Measurements from ENCODE around the gene ADAM8.

Gene ADAM8

DNA sequence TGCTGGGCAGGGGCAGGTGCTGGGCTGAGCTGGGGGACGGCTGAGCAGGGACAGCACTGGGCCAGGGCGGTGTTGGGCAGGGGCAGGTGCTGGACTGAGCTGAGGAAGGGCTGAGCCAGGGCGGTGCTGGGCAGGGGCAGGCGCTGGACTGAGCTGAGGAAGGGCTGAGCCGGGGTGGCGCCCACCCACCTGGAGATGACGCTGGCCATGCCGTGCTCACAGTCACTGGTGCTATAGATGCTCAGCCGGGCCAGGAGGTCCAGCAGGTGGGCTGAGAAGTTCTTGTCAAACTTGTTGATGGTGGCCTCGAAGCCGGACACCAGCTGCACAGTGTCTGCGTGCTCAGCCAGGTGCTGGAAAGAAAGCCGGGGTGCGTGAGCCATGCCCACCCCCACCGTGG lies 4.4 kb upstream of the ADAM8 start:
- DNase-seq, result no peak

DNA sequence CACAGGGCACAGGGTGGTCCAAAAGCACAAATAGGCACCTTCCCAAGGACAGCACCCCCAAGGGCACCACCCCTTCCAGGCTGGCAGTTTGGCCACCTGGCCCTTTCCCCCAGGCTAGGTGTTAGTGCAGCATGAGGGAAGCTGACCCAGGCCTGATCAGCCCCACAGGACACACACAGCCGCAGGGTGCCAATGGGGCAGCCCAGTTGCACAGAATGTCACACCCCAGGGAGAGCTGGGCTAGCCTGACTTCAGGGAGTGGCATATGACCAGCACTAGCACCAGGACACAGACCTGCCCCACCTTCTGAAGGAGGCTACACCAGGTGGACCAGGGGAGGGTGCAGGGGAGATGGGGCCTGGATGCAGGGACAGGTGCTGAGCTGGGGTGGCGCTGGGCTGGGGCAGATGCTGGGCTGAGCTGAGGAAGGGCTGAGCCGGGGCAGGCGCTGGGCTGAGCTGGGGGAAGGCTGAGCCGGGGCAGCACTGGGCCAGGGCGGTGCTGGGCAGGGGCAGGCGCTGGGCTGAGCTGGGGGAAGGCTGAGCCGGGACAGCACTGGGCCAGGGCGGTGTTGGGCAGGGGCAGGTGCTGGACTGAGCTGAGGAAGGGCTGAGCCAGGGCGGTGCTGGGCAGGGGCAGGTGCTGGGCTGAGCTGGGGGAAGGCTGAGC lies 3.9 kb upstream of the ADAM8 start:
- no peak for DNase-seq

DNA sequence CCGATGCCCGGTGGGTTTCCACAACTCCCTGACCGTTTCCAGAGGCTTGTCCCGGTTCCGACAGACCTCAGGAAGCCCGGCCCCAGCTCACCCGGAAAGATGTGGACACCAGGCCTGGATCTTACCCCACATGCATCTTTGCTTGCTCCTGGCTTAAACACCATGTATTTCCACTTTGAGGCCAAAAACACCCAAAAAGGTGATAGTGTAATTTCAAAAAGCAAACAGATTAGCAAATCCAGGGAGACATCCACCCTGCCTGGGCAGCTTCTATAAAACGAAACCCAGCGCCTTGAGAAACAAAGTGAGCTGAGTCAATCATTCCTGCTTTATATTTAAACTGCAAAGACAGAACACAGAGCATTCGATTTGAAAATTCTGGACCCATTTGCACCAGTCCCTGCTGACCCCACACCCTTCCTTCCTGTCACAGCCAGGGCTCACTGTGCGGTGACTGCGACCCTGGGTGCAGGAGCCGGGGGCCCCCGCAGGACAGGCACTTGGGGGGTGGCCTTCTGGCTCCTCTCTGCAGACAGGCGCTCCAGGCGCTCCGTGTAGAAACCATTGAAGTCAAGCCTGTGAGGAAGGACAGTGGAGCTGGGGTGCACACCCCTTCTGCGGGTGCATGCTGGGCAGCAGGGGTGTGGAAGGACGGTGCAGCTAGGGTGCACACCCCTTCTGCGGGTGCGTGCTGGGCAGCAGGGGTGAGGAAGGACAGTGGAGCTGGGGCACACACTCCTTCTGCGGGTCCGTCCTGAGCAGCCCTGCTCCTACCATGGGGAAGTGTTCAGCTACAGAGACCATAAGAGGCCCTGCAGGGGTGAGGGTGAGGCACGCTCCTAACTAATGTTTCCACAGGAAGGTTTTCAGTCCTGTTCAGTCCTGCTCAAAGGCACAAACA lies 2.9 kb upstream of the ADAM8 start:
- no peak for DNase-seq

DNA sequence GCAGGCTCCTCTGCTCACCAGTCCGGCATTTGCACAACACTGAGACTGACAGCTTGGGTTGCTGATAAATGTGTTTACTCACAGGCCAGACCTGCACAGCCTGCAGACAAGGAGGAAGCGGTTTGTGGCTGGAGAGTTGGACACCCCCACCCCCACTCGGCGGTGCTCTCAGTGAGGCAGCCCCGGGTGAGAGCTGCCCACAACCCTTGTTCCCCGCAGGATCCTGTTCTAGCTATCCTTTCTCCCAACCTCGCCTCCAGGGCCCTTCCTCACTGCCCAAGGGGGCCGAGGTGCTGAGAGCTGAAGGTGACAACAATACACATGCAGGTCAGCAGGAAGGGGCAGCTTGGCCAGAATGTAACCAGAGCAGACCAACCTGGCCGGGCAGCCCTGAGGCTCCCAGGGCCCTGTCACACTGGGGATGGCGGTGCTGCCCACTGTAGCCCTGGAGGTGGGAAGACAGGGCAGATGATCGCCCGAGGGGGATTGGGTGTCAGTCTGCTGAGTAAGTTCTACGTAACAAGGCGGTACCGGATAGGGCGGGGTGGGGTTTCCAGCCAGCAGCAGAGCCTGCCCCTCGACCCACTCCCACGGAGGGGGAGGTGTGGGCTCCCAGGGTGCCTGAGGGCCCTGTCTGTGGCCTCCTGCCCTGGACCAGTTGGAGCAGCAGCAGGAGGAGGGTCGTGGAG lies 2.1 kb upstream of the ADAM8 start:
- DNase-seq, result no peak

DNA sequence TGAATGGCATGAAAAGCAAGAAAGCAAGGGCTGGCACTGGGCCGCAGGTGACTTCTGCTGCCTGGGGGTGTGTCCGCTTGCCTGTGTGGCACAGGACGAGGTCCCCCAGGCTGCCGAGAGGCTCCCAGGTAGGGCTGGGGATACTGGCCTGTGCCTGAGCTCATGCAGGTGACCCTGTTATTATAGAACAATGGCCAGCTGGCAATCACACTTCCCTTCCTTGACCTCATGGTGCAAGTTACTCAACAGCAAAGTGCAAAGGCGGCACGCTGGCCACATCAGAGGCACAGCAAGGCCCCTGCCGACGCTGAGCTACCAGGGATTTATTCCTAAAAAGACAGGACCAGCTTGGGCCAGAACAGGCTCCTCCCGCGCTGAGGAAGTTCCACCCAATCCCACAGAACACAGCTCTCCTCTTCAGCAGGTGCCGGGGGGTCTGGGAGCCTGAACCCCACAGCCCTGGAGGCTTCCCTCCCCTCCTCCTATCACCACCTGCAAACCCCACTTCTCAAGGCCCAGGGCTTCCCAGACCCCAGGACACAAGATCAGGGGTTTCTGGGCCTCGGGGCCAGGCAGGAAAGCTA lies 1.4 kb upstream of the ADAM8 start:
- no peak for DNase-seq

DNA sequence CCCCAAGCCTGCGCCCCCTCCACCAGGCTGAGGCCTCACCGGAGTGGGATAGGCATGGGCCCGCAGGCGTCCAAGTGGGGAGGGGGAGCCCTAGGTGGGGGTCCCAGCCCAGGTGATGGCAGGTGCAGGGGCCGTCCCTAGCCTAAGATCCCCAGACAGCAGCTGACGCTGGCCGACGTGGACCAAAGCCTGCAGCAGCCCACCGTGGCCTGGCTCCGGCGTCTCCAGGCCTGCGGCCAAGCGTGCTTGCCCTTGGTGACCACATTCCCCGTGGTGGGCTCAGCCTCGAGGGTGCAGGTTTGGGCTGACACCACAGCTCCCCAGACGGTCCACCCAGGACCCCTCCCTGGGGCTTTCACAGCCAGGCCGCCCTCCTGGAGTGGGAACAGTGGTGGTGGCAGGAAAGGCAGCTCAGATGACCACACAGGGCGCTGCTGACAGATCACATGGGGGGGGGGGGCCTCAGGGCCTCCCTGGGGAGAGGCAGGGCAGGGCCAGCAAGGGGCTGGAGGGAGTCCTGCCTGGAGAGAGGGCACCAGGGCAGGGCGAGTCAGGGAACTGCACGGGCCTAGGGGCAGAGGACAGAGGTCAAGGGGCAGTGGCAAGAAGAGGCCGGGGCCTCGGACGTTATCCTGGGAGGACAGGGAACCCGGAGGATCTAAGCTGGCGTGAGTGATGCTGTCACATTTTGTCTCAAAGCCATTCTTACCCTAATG lies 767 bp upstream of the ADAM8 start:
- DNase-seq, result no peak

DNA sequence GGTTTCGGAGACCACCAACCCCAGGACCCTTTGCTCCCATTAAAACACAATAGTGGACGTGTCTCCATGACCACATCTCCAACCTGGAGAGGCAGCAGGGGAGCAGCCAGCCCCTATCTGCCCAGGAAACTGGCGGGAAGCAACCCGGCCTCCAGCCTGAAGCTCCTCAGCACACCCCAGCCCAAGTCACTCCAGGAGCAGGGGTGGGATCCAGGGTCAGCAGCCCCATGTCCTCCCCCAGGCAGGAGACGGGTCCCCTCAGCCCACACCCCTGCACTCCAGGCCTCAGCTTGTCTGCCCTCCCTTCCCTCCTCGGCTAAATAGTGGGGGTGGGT lies 601 bp downstream of the ADAM8 start:
- no peak for DNase-seq

DNA sequence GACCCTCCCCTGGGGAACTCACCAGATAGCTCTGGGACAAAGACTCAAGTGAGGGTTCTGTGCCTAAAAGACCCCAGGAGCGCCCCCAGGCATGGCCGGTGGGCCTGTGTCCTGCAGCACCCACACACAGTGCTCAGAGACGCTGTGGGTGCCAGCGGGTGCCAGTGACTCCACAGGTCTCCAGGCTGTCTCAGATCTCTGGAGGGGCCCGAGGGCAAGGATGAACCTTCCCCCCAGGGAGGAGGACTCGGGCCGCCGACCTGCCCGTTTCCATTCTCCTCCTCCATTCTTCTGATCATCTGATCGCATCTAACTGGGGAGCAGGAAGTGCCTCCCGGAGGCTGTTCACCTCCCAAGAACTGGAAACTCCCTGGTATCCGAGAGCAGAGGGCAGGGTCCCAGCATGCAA lies 980 bp downstream of the ADAM8 start:
- DNase-seq, result peak; percentile 38

DNA sequence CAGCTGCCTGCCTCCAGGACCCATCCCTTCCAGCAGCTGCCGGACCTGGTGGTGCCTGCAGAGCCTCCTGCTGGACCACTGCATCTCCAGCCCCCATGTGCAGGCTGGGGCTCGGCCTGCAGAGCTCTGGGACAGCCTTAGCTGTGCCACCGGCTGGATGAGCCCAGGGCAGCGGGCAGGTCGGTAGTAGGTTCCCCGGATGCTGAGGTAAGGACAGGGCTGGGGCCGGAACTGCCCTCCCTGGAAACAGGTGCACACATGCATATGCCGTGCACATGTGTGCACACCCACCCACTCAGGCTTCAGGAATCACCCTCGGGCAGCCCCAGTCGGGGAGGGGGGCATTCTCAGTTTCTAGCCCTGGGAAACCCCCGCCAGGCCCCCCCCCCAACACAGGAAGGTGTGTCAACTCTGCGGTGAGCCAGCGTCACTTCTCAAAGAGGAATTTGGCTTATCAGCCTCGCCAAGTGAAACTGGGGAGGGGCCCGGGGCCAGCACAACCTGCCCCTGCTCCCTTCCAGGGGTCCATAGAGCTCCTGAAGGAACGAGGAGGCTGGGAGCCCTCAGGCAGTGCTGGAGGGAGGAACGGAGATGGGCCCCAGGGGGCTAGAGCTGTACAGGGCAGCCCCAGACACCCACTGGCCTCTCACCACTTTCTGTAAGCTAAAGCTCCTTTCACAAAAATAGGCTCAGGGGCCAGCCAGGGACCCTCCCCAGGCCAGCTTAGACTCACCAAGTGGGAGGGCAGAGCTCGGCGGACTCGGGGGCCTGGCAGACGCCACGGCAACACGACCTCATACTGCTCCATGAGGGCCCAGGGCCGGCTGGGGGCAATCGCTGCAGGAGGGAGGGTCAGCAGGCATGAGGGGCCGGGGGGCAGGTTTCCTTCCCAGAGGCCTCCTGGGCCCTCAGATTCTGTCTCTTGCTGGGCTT lies 1.7 kb downstream of the ADAM8 start:
- DNase-seq, result peak; percentile 77

DNA sequence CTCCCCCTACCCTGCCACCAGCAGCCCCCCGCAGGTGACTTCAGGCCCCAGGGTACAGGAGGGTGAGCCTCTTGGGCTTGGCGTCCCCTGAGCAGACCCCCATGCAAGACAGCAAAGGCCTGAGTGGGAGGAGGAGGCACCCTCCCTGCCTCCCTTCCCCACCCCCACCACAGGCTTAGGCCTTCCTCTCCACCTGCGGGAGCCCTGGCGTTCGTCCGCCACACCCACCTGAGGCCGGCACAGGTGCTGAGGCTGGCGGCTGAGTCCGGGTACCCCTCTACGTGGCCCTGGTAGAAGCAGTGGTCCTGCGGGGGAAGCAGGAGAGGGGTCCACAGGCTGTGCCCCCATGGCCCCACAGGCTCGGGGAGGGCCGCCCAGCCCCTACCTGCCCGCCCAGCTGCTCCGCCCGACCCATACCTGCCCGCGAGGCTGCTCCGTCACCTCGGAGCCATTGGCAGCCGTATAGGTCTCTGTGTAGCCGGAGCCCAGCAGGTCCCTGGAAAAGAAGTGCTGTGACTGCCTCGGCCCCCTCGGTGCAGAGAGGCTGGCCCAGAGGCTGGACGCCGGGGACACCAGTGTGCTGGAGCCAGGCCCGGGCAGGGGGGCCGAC lies 3.0 kb downstream of the ADAM8 start:
- no peak for DNase-seq

DNA sequence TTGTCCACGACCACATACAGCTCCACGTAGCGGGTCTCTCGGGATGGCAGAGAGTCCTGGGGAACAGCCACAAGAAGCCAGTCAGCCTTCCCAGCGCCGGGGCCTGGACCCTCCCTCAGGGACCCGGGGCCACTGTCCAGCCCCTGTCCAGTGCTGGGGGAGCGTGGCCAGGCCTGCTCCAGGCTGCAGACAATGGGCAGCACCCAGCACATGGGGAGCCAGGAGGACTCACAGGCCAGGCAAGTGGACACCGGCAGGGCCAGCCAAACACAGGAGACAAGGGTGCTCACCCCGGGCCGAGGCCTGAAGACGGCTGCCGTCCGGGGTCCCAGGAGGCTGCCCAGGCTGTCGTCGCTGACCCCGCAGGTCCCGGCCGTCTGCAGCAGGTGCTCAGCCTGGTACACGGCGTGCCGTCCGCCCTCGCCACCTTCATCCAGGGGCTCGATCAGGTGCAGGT lies 3.7 kb downstream of the ADAM8 start:
- DNase-seq, result no peak

DNA sequence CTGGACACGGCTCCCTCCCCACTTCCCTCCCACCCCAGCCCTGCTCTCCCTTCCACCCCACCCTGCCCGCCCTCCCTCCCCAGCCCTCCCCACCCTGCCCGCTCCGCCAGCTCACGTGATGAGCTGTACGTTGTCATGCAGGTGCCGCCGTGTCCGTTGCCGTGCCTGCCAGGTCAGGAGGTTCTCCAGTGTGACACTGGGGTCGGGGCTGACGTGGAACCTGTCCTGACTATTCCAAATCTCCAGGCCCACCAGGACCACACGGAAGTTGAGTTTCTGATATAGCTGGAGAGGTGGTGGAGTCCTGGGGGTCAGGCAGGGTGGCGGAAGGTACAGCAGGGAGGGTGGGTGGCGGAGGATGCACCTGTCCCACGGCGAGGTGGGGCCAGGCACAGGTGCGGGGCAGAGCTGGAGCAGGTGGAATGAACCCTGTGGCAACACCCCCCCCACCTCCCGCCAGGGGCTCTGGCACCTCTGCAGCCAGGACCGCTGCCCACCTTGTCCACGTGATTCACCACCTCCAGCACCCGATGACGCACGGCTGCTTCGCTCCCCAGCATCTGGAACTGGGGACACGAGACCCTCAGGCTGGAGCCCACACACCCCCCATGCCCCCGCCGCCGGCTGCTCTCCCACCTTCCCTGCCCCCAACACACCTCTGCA lies 4.2 kb downstream of the ADAM8 start:
- DNase-seq, result no peak

DNA sequence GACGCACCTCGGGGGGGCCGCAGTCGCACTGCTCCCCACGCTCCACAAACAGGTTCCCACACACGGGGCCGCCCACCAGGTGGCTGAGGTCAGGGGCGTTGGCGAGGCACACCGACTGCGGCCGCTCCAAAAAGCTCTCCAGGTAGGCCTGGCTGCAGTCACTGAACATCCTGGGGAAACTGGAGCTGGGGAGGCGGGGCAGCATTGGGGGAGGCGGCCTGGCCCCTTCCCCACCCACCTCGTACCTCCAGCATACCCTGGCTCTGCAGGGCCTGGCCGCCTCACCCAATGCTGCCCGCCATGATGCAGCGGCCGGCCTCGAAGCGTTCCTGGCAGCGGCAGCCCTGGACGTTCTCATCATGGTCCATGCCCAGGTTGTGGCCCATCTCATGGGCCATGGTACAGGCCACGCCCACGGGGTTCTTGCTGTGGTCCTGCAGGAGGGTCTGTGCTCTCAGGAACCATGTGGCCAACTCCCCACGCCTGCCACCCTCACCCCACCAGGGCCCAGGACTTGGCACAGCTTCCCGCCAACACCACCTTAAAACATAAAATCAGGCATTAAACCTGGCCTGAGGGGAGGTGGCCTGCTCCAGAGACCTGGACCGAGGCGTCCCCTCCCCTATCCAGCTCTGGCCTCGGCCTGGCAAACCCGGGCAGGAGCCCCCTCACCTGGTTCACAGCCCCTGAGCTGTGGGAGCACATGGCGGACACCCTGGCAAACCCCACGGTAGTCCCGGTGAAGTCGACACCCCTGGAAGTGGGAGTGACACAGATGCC lies 5.0 kb downstream of the ADAM8 start:
- DNase-seq, result no peak

DNA sequence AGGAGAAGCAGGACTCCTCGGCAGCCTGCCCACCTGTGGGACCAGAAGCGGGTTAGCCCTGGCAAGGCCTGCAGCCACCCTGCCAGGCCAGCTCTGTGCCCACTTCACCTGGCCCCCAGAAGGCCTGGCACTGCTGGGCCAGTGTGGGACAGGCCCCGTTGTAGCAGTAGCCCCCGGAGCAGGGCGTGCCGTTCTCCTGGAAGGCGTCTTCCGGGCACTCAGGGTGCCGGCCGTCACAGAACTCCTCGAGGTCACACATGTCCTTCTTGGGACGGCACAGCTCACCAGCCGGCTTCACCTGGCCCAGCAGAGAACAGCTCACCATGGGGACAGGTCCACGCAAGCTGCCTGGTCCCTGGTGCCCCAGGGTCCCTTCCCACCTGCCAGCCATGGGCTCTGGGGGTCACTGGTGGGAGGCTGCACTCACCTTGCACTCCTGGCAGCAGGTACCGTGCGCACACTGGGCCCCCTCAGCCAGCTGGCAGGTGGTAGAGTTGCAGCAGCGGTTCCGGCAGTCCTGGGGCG lies 5.8 kb downstream of the ADAM8 start:
- no peak for DNase-seq

DNA sequence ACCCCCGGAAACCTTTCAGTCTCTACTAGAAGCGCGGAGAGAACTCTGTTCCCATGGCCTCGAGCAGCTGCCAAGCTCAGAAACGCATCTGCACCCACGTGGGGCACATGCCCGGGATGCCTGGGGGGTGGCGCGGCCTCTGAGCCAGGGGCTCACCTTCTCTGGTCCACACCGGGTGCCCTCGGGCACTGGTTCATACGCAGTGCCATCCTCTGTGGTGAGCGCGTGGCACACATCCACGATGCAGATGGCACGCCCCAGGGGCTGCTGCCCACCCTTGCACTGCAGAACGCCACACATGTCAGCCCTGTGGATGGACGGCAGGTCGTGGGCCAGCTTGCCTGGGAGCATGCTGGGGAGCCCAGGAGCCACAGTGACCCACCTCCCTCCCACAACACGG lies 6.5 kb downstream of the ADAM8 start:
- no peak for DNase-seq

DNA sequence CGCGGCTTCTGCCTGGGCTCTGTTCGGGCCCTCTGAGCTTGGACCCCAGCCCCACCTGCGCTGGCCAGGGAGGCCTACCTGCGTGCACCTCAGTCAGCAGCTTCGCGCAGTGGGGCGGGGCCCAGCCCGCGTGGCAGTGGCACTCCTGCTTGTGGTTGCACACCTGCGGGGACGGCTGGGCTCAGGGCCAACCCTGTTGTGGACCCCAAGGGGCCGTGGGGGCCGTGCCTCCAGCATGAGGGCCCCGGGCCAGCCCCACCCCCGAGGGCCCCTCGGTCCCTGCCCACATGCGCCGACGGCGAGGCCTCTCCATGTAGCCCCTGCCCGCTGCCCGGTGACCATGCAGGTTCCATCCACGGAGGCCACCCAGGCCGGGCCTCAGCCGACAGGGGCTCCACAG lies 7.3 kb downstream of the ADAM8 start:
- DNase-seq, result no peak

DNA sequence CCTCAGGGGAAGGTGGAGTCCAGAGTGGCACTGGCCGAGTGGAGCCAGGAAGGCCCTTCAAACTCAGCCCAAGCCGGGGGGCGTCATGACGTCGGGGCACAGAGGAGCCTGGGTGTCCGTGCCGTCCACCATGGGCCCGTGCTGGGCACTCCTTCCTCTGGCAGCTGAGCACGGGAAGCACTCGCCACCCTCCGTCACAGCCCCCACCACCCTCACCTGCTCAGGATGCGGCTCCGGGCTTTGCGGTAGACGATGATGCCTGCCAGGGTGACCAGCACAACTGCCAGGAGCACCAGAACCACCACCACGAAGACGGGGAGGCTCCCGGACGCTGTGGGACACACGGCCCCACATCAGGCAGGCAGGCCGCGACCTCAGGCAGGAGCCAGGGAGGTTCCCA lies 8.1 kb downstream of the ADAM8 start:
- DNase-seq, result no peak

DNA sequence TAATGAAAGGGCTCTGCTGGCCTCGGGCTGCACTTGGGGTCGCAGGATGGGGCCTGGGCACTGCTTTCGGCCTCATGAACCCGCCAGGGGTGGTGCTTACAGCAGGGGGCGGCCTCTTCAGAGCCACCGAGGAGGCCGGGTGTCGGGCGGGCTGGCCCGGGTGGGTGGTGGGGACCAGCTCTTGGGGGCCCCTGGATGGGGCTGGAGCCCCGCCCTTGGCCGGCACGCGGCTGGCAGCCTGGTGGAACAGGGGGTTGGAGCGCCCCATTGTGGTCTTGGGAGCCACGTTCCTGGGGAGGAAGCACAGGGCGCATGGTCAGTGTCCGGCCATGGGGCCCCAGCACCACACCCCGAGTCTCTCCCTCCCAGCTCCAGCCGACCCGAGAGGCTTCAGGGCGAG lies 8.8 kb downstream of the ADAM8 start:
- DNase-seq, result no peak

DNA sequence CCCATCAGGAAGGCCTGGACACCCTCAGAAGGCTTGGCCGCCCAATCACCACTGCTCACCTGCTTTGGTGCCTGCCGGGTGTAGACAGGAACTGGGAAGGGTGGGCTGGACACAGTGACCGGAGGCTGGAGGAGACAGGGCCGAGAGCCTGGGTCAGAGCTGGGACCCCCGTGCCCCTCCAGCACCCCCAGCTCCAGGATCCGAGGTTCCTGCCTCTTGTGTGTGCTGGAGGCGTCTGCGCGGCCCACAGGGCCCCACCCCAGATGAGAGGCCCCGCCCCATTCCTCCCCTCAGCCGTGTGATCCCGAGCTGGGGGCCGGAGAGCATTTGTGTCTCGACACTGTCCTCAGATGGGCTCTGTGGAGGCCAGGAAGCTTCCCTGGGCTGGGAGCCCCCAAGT lies 9.4 kb downstream of the ADAM8 start:
- DNase-seq, result no peak
